GM21360 (cell line): ENCODE results near the gene OR10V1.
"Not testable (repeated sequence)": the region's sequence is repeated elsewhere in the genome, so short reads cannot be mapped to it uniquely, and the experiment has no call there.

Source experiments
- ATAC-seq: cut with Tn5 transposase; IDR thresholded peaks from one replicate; pipeline ENCODE4 v1.9.1; 2021; ENCODE audit warnings: mild to moderate bottlenecking, moderate library complexity; ENCODE audit not compliant: unreplicated experiment

The OR10V1 gene

GRCh38 chr11:59710136-59710847 lies 3.4 kb downstream of the OR10V1 start:
- no peak for ATAC-seq

- no peak for ATAC-seq
Measured at GRCh38 chr11:59708537-59708936, 5.1 kb downstream of the OR10V1 start.

- no peak for ATAC-seq
Measured at GRCh38 chr11:59707371-59707770, 6.3 kb downstream of the OR10V1 start.

GRCh38 chr11:59706518-59707285 lies 6.9 kb downstream of the OR10V1 start:
- no peak for ATAC-seq

GRCh38 chr11:59705294-59705693 lies 8.4 kb downstream of the OR10V1 start:
- ATAC-seq, result no peak

GRCh38 chr11:59703515-59703914 lies 10.1 kb downstream of the OR10V1 start:
- not testable (repeated sequence) for ATAC-seq

- ATAC-seq, result not testable (repeated sequence)
Measured at GRCh38 chr11:59700157-59700556, 13.5 kb downstream of the OR10V1 start.

- ATAC-seq, result no peak
Measured at GRCh38 chr11:59698506-59698905, 15.1 kb downstream of the OR10V1 start.

GRCh38 chr11:59692915-59693314 lies 20.7 kb downstream of the OR10V1 start:
- no peak for ATAC-seq

GRCh38 chr11:59691156-59691555 lies 22.5 kb downstream of the OR10V1 start:
- no peak for ATAC-seq

GRCh38 chr11:59689015-59689414 lies 24.6 kb downstream of the OR10V1 start:
- no peak for ATAC-seq

GRCh38 chr11:59681260-59681725 lies 32.4 kb downstream of the OR10V1 start:
- not testable (repeated sequence) for ATAC-seq

GRCh38 chr11:59680287-59681154 lies 33.1 kb downstream of the OR10V1 start:
- peak; percentile 90 for ATAC-seq

GRCh38 chr11:59679347-59679746 lies 34.3 kb downstream of the OR10V1 start:
- ATAC-seq, result no peak

- no peak for ATAC-seq
Measured at GRCh38 chr11:59678813-59679165, 34.9 kb downstream of the OR10V1 start.

- no peak for ATAC-seq
Measured at GRCh38 chr11:59678118-59678812, 35.4 kb downstream of the OR10V1 start.

GRCh38 chr11:59676205-59676604 lies 37.4 kb downstream of the OR10V1 start:
- no peak for ATAC-seq

GRCh38 chr11:59674291-59674690 lies 39.4 kb downstream of the OR10V1 start:
- no peak for ATAC-seq

GRCh38 chr11:59673291-59673690 lies 40.4 kb downstream of the OR10V1 start:
- ATAC-seq, result no peak

- ATAC-seq, result no peak
Measured at GRCh38 chr11:59671471-59671870, 42.2 kb downstream of the OR10V1 start.

- ATAC-seq, result peak; percentile 5
Measured at GRCh38 chr11:59669611-59670009, 44.0 kb downstream of the OR10V1 start.
